Activated CD8-positive, alpha-beta T cell treated with anti-CD3 and anti-CD28 coated beads for 36 hours (primary cell): ENCODE results near the gene RSRC1. TPM values are rescaled to one million over a fixed set of nuclear protein-coding genes. Genes with fewer than 3 reads are reported as not detected.
"Not testable (repeated sequence)": the region's sequence is repeated elsewhere in the genome, so short reads cannot be mapped to it uniquely, and the experiment has no call there.

Source experiments
- ATAC-seq: fragments of 200-7000 bp; cut with Tn5 transposase; one replicate; pipeline ENCODE4 v1.10.0; 2021; ENCODE audit warnings: mild to moderate bottlenecking, moderate library complexity
- CTCF ChIA-PET: fragments of 350-600 bp; sonication (Branson Sonifier 250); formaldehyde crosslinking; loops from one replicate; lab custom pipeline; 2021; ENCODE audit warnings: antibody characterized with exemption; lab: Charles Lee
- POLR2A ChIA-PET: fragments of 350-600 bp; sonication (Branson Sonifier 250); formaldehyde crosslinking; loops from one replicate; lab custom pipeline; 2021; ENCODE audit warnings: antibody characterized with exemption; lab: Charles Lee
- DNase-seq: peaks from one replicate; pipeline ENCODE4 v3.0.0-alpha.2; 2020
- H3K27ac Mint-ChIP-seq: one replicate; pipeline ENCODE4 v1.8.0; 2021; ENCODE audit warnings: mild to moderate bottlenecking, mixed read lengths
- H3K27me3 Mint-ChIP-seq: one replicate; pipeline ENCODE4 v1.8.0; 2021; ENCODE audit warnings: mixed read lengths
- H3K36me3 Mint-ChIP-seq: one replicate; pipeline ENCODE4 v1.8.0; 2021; ENCODE audit warnings: low read depth, mixed read lengths
- H3K4me1 Mint-ChIP-seq: one replicate; pipeline ENCODE4 v1.8.0; 2021; ENCODE audit warnings: low read depth, mixed read lengths
- H3K4me3 Mint-ChIP-seq: one replicate; pipeline ENCODE4 v1.8.0; 2021; ENCODE audit warnings: mild to moderate bottlenecking, moderate library complexity, mixed read lengths
- H3K9me3 Mint-ChIP-seq: one replicate; pipeline ENCODE4 v1.8.0; 2021; ENCODE audit warnings: mixed read lengths
- CTCF ChIP-seq: fragments of 200-600 bp; IDR thresholded peaks from one replicate; pipeline ENCODE4 v1.8.0; 2022; ENCODE audit warnings: antibody characterized with exemption, mild to moderate bottlenecking
- intact Hi-C: fragments of 100-400 bp; cut with micrococcal nuclease; formaldehyde crosslinking; loops from one replicate; pipeline ENCODE4 v1.10.0; 2022
- total RNA-seq, 2 experiments: library from RNA; stranded (reverse); gene quantifications; one replicate each; pipeline ENCODE4 v1.2.3, GENCODE V29; 2021

Gene RSRC1
- total RNA-seq, 2 experiments from 2014 or later, result 37.9 to 44.7 TPM

GRCh38 chr3:158492685-158493084 lies 382.8 kb downstream of the RSRC1 start:
- ChIA-PET POLR2A (no interaction called here), CTCF (no interaction called here)
- Mint-ChIP-seq H3K9me3 (peaks cover 7% of the 10 kb centered on the region), H3K27me3 (no peaks in the 10 kb centered on the region), H3K36me3 (peaks cover 7% of the 10 kb centered on the region), H3K4me1 (no peaks in the 10 kb centered on the region), H3K4me3 (no peak overlapping the region), H3K27ac (no peak overlapping the region)
- DNase-seq (no peak), ATAC-seq (no peak)
- no peak for TF ChIP-seq CTCF
- intact Hi-C loops, result no loop called here

- Mint-ChIP-seq H3K36me3 (peaks cover 16% of the 10 kb centered on the region), H3K4me1 (no peaks in the 10 kb centered on the region), H3K9me3 (peaks cover 19% of the 10 kb centered on the region), H3K4me3 (no peak overlapping the region), H3K27me3 (no peaks in the 10 kb centered on the region), H3K27ac (no peak overlapping the region)
- no peak for TF ChIP-seq CTCF
- POLR2A ChIA-PET, result no interaction called here
- ATAC-seq (no peak), DNase-seq (no peak)
- CTCF ChIA-PET, result no interaction called here
- intact Hi-C loops, result no loop called here
Observed at GRCh38 chr3:158493931-158494330, 384.0 kb downstream of the RSRC1 start.

GRCh38 chr3:158494673-158495072 lies 384.8 kb downstream of the RSRC1 start:
- no peak overlapping the region for H3K27ac Mint-ChIP-seq
- peaks cover 17% of the 10 kb centered on the region for H3K36me3 Mint-ChIP-seq
- ATAC-seq, result no peak
- H3K27me3 Mint-ChIP-seq, result no peaks in the 10 kb centered on the region
- no peaks in the 10 kb centered on the region for H3K4me1 Mint-ChIP-seq
- peaks cover 20% of the 10 kb centered on the region for H3K9me3 Mint-ChIP-seq
- no peak for TF ChIP-seq CTCF
- no peak overlapping the region for H3K4me3 Mint-ChIP-seq
- intact Hi-C loops, result no loop called here
- DNase-seq, result no peak
- ChIA-PET POLR2A (no interaction called here), CTCF (no interaction called here)

- H3K4me1 Mint-ChIP-seq, intact Hi-C loops, POLR2A ChIA-PET, DNase-seq, H3K4me3 Mint-ChIP-seq, H3K27me3 Mint-ChIP-seq, H3K27ac Mint-ChIP-seq, CTCF ChIA-PET, ATAC-seq: not testable (repeated sequence)
- Mint-ChIP-seq H3K9me3 (peaks cover 27% of the 10 kb centered on the region), H3K36me3 (peaks cover 24% of the 10 kb centered on the region)
Observed at GRCh38 chr3:158495398-158495902, 385.6 kb downstream of the RSRC1 start.

- ChIA-PET POLR2A (no interaction called here), CTCF (no interaction called here)
- no peak overlapping the region for H3K27ac Mint-ChIP-seq
- TF ChIP-seq CTCF, result no peak
- no peak for DNase-seq
- peaks cover 8% of the 10 kb centered on the region for H3K36me3 Mint-ChIP-seq
- H3K27me3 Mint-ChIP-seq, result no peaks in the 10 kb centered on the region
- no peak for ATAC-seq
- no peaks in the 10 kb centered on the region for H3K4me1 Mint-ChIP-seq
- peaks cover 13% of the 10 kb centered on the region for H3K9me3 Mint-ChIP-seq
- no peak overlapping the region for H3K4me3 Mint-ChIP-seq
- intact Hi-C loops, result no loop called here
Observed at GRCh38 chr3:158505117-158505516, 395.2 kb downstream of the RSRC1 start.

GRCh38 chr3:158506456-158506855 lies 396.6 kb downstream of the RSRC1 start:
- peaks cover 5% of the 10 kb centered on the region for H3K36me3 Mint-ChIP-seq
- DNase-seq (no peak), ATAC-seq (no peak)
- no peaks in the 10 kb centered on the region for H3K4me1 Mint-ChIP-seq
- intact Hi-C loops, result no loop called here
- no peak for TF ChIP-seq CTCF
- H3K4me3 Mint-ChIP-seq, result no peak overlapping the region
- H3K9me3 Mint-ChIP-seq, result peaks cover 10% of the 10 kb centered on the region
- H3K27me3 Mint-ChIP-seq, result no peaks in the 10 kb centered on the region
- POLR2A ChIA-PET, result no interaction called here
- no peak overlapping the region for H3K27ac Mint-ChIP-seq
- CTCF ChIA-PET, result no interaction called here
